Neutrophil (primary cell): Measurements from ENCODE around the gene TRIOBP.

Experiments
- H3K27ac ChIP-seq: fragments of 200-600 bp; sonication (generic); 2 replicates; pipeline ENCODE4 v1.5.1; 2016; ENCODE audit warnings: mild to moderate bottlenecking, moderate library complexity
- H3K27me3 ChIP-seq: fragments of 200-600 bp; sonication (generic); 2 replicates; pipeline ENCODE4 v1.6.0; 2016; ENCODE audit warnings: mild to moderate bottlenecking
- H3K36me3 ChIP-seq: fragments of 200-600 bp; sonication (generic); 2 replicates; pipeline ENCODE4 v1.5.1; 2017
- H3K4me1 ChIP-seq, 2 experiments: fragments of 200-600 bp in 1 of 2; sonication (generic) in 1 of 2; 1 replicate in 1 of 2; 2 replicates in 1 of 2; pipeline versions ENCODE4 v1.5.1 to v1.6.1; 2013 to 2016; ENCODE audit warnings: low read depth in 1 of 2, low read length in 1 of 2, mild to moderate bottlenecking in 1 of 2, moderate library complexity in 1 of 2; ENCODE audit not compliant: control insufficient read depth in 1 of 2, insufficient read depth in 1 of 2
- H3K4me3 ChIP-seq, 2 experiments: fragments of 200-600 bp in 1 of 2; sonication (generic) in 1 of 2; 1 replicate in 1 of 2; 2 replicates in 1 of 2; pipeline ENCODE4 v1.5.1; 2013 to 2016; ENCODE audit warnings: low read depth in 1 of 2, low read length in 1 of 2, mild to moderate bottlenecking in 1 of 2, moderate library complexity in 1 of 2
- H3K9me3 ChIP-seq: fragments of 200-600 bp; sonication (generic); 2 replicates; pipeline ENCODE4 v1.5.1; 2016
- TF ChIP-seq, protein P1 (sequence below): fragments of 200-600 bp; sonication (generic); IDR thresholded peaks from 2 replicates; pipeline ENCODE4 v1.5.1; 2016; ENCODE audit warnings: antibody characterized with exemption

The TRIOBP gene

DNA sequence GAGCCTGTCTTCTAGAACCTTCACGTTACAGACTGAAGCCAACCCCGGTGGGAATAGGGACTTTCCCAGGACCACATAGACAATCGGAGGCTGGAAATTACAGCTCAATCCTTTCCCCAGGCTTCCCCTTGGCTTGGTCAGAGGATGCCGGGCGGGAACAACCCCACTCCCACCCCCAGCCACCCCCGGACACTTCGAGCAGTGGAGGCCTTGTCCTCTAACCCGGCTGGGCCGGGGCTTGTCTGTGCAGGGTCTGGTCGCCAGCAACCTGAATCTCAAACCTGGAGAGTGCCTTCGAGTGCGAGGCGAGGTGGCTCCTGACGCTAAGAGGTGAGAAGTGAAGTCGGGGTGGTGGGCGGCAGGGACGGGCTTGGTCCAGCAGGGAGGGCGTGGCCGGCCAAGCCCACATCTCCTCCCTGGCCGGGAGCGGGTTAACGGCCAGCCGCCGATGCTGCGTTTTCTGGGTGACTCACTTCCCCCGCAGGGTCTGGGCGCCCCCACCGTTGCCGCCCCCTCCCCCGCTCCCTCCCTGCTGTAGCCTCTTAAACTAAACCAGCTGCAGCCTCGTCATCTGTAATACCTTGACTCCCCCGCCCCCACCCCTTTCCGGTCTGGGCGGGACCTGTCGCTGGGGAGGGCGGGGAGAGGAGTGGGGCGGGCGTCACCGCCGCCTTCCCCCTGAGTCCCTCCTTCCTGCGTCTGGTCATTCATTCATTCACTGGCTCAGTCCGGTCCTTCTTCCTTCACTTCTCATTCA is 19.9 kb upstream of the TRIOBP start:
- TF ChIP-seq, protein P1, sequence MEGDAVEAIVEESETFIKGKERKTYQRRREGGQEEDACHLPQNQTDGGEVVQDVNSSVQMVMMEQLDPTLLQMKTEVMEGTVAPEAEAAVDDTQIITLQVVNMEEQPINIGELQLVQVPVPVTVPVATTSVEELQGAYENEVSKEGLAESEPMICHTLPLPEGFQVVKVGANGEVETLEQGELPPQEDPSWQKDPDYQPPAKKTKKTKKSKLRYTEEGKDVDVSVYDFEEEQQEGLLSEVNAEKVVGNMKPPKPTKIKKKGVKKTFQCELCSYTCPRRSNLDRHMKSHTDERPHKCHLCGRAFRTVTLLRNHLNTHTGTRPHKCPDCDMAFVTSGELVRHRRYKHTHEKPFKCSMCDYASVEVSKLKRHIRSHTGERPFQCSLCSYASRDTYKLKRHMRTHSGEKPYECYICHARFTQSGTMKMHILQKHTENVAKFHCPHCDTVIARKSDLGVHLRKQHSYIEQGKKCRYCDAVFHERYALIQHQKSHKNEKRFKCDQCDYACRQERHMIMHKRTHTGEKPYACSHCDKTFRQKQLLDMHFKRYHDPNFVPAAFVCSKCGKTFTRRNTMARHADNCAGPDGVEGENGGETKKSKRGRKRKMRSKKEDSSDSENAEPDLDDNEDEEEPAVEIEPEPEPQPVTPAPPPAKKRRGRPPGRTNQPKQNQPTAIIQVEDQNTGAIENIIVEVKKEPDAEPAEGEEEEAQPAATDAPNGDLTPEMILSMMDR = peak; percentile 36
- peaks cover 5% of the 10 kb centered on the region for H3K36me3 ChIP-seq
- peak overlapping the region; percentile 93 for H3K27ac ChIP-seq
- peaks cover 17% of the 10 kb centered on the region for H3K27me3 ChIP-seq
- peak overlapping the region; percentile 62 to 84 for H3K4me3 ChIP-seq
- H3K9me3 ChIP-seq = no peaks in the 10 kb centered on the region
- peaks cover 44 to 70% of the 10 kb centered on the region in 2 experiments for H3K4me1 ChIP-seq

DNA sequence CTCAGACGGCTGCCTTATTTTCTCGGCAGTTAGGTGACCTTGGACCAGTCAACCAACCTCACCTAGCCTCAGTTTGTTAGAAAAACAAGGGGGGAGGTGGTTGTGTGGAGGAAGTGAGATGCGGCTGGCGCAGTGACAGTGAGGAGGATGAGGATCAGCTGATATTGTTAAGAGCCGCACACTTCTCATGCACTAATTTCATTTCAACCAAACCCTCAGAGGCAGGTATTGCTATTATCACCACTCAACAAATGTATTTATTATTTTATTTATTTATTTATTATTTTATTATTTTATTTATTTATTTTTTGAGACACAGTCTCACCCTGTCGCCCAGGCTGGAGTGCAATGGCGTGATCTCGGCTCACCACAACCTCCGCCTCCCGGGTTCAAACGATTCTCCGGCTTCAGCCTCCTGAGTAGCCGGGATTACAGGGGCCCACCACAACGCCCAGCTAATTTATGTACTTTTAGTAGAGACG is 19.3 kb upstream of the TRIOBP start:
- Histone ChIP-seq H3K4me3 (peak overlapping the region; percentile 62 to 84), H3K4me1 (peaks cover 46 to 67% of the 10 kb centered on the region in 2 experiments), H3K27me3 (peaks cover 12% of the 10 kb centered on the region), H3K27ac (peak overlapping the region; percentile 93), H3K9me3 (no peaks in the 10 kb centered on the region), H3K36me3 (peaks cover 5% of the 10 kb centered on the region)
- TF ChIP-seq, protein P1 = no peak

DNA sequence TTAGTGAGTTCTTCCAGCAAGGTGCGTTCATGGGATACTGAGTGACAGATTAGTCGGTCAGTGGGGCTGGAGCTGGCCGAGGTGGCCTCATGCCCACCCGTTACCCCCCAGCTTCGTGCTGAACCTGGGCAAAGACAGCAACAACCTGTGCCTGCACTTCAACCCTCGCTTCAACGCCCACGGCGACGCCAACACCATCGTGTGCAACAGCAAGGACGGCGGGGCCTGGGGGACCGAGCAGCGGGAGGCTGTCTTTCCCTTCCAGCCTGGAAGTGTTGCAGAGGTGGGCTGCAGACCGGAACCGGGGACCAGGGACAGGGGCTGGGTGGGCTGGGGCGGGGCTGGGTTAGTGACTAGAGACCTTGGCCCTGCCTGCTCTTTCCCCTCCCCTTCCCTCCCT is 18.5 kb upstream of the TRIOBP start:
- no peaks in the 10 kb centered on the region for H3K9me3 ChIP-seq
- TF ChIP-seq, protein P1 = no peak
- H3K4me1 ChIP-seq = peaks cover 40 to 58% of the 10 kb centered on the region in 2 experiments
- peaks cover 5% of the 10 kb centered on the region for H3K36me3 ChIP-seq
- peaks cover 3% of the 10 kb centered on the region for H3K27me3 ChIP-seq
- H3K4me3 ChIP-seq = no peak overlapping the region
- peak overlapping the region; percentile 93 for H3K27ac ChIP-seq

DNA sequence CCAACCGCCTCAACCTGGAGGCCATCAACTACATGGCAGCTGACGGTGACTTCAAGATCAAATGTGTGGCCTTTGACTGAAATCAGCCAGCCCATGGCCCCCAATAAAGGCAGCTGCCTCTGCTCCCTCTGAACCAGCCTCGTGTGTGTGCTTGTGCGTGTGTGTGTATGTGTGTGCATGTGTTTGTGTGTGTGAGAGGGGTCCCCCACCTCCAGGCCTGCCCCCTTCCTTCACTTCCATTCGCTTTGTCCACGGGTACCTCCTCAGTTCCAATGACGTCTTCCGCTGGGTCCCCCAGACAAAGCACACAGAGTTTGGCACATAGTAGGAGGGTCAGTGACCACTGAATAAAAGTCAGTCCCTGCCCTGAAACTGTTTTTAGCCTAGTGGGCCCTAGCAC is 17.2 kb upstream of the TRIOBP start:
- Histone ChIP-seq H3K36me3 (peaks cover 5% of the 10 kb centered on the region), H3K9me3 (no peaks in the 10 kb centered on the region), H3K27me3 (no peaks in the 10 kb centered on the region), H3K4me1 (peaks cover 32 to 48% of the 10 kb centered on the region in 2 experiments), H3K27ac (no peak overlapping the region), H3K4me3 (no peak overlapping the region)
- TF ChIP-seq, protein P1 = no peak

DNA sequence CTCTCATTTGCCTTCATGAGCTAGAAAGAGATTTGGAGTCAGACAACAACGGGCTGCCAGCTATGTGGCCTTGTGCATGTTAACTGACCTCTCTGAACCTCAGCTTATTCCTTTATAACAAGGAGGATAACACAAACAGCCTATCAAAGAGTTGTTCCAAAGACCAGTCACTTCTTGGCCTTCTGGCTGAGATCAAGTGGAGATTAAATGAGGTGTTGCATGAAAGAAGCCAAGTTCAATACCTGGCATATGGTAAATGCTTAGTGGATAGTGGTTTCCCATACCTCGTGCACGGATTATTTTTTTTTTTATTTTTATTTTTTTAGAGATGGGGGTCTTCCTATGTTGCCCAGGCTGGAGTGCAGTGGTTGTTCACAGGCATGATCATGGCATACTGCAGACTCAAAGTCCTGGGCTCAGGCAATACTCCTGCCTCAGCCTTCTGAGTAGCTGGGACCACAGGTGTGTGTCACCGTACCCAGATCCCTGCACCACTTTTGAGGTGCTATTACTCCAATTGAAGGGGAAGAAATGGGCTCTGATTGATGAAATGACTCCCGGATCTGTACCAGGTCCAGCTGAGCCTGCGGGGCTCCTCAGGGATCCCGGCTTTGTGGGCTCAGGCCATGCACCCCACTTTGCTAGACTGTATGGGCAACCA is 16.5 kb upstream of the TRIOBP start:
- Histone ChIP-seq H3K36me3 (peaks cover 5% of the 10 kb centered on the region), H3K27ac (no peak overlapping the region), H3K27me3 (no peaks in the 10 kb centered on the region), H3K4me3 (no peak overlapping the region), H3K4me1 (peaks cover 26 to 41% of the 10 kb centered on the region in 2 experiments), H3K9me3 (no peaks in the 10 kb centered on the region)
- TF ChIP-seq, protein P1 = no peak
